Panc1 (cell line): ENCODE measurements around the gene ZNF586. TPM values are rescaled to one million over a fixed set of nuclear protein-coding genes. Genes with fewer than 3 reads are reported as not detected.
A peak's percentile ranks its signal among the peaks of the same experiment; 100 is the strongest.

ENCODE experiments used
- ATAC-seq: fragments of 200-7000 bp; cut with Tn5 transposase; 2 replicates; pipeline ENCODE4 v1.9.1; 2020; ENCODE audit warnings: mild to moderate bottlenecking, moderate library complexity
- BruUV-seq: library from RNA; stranded (reverse); fragments of 400-500 nt; replicated peaks from 2 replicates; lab custom pipeline; 2021; lab: Mats Ljungman, UMichigan
- CTCF ChIA-PET: fragments of 300-600 bp; sonication (Branson Sonifier 250); formaldehyde crosslinking; loops from one replicate; lab custom pipeline; 2022; ENCODE audit warnings: antibody characterized with exemption; lab: Charles Lee
- POLR2A ChIA-PET: fragments of 300-600 bp; sonication (Branson Sonifier 250); formaldehyde crosslinking; loops from one replicate; lab custom pipeline; 2022; ENCODE audit warnings: antibody characterized with exemption; lab: Charles Lee
- DNase-seq: peaks from one replicate; pipeline ENCODE4 v3.0.0-alpha.2; 2010; ENCODE audit warnings: low read depth, low spot score
- H3K27ac ChIP-seq: 2 replicates; pipeline ENCODE4 v1.5.1; 2011; ENCODE audit warnings: mild to moderate bottlenecking, low read length, inconsistent platforms
- H3K27me3 ChIP-seq: fragments of 200-500 bp; sonication (Bioruptor generic); 2 replicates; pipeline ENCODE4 v1.6.0; 2014; ENCODE audit warnings: low read length, inconsistent platforms; ENCODE audit not compliant: control insufficient read depth, insufficient read depth
- H3K36me3 ChIP-seq: fragments of 200-500 bp; sonication (Bioruptor generic); 2 replicates; pipeline ENCODE4 v1.5.1; 2014; ENCODE audit warnings: inconsistent platforms, mild to moderate bottlenecking, low read length, moderate library complexity; ENCODE audit not compliant: control insufficient read depth, insufficient read depth
- H3K4me1 ChIP-seq: 2 replicates; pipeline ENCODE4 v1.5.1; 2011; ENCODE audit warnings: inconsistent platforms, mild to moderate bottlenecking, low read length, moderate library complexity; ENCODE audit not compliant: control insufficient read depth, insufficient read depth
- H3K4me3 ChIP-seq, 2 experiments: 2 replicates each; pipeline ENCODE4 v1.5.1; 2011 to 2012; ENCODE audit warnings: low read depth in 2 of 2, low read length in 2 of 2, mild to moderate bottlenecking in 2 of 2, inconsistent platforms in 1 of 2, moderate library complexity in 1 of 2
- H3K9me3 ChIP-seq: fragments of 200-500 bp; sonication (Bioruptor generic); 2 replicates; pipeline ENCODE4 v1.5.1; 2014; ENCODE audit warnings: low read depth, mild to moderate bottlenecking, inconsistent platforms, low read length, moderate library complexity; ENCODE audit not compliant: control insufficient read depth, insufficient read depth
- CTCF ChIP-seq: fragments of 450-650 bp; IDR thresholded peaks from 2 replicates; pipeline ENCODE4 v1.5.1; 2017; ENCODE audit warnings: mild to moderate bottlenecking
- POLR2AphosphoS5 ChIP-seq: IDR thresholded peaks from 2 replicates; pipeline ENCODE4 v1.6.1; 2012; ENCODE audit warnings: mild to moderate bottlenecking, low read depth, low read length, moderate library complexity
- REST ChIP-seq, 2 experiments: IDR thresholded peaks; 2 replicates each; pipeline ENCODE4 v1.6.1; 2011 to 2012; ENCODE audit warnings: low read depth in 2 of 2, control low read depth in 1 of 2, low read length in 1 of 2, mild to moderate bottlenecking in 1 of 2, moderate library complexity in 1 of 2; ENCODE audit not compliant: insufficient read depth in 1 of 2
- SIN3A ChIP-seq: IDR thresholded peaks from 2 replicates; pipeline ENCODE4 v1.6.1; 2012; ENCODE audit warnings: low read depth, mild to moderate bottlenecking, low read length, moderate library complexity, borderline replicate concordance; ENCODE audit not compliant: insufficient read depth
- TCF7L2 ChIP-seq: IDR thresholded peaks from 2 replicates; pipeline ENCODE4 v1.6.1; 2011; ENCODE audit warnings: mild to moderate bottlenecking, low read depth, low read length, inconsistent platforms
- in situ Hi-C: cut with HindIII; loops from 2 replicates; pipeline ENCODE4 v1.10.0; 2016; ENCODE audit warnings: low sequenced_read_pairs, low pct_unique_long_range_greater_than_20kb
- intact Hi-C: fragments of 100-400 bp; cut with micrococcal nuclease; formaldehyde crosslinking; loops from one replicate; pipeline ENCODE4 v1.10.0; 2022; ENCODE audit not compliant: unreplicated experiment
- total RNA-seq: library from RNA; stranded (reverse); gene quantifications from one replicate; pipeline ENCODE4 v1.2.1, GENCODE V29; 2021; ENCODE audit not compliant: unreplicated experiment

Gene ZNF586
- total RNA-seq, 1 experiment from 2014 or later, result 10.7 TPM

GRCh38 chr19:57746580-57747471, 22.6 kb upstream of the ZNF586 start, which contains the start of gene ZNF776:
Gene ZNF776, plus strand, starts transcription at chr19:57746815. Its CDS starts 244 bp downstream, at chr19:57747059.
- H3K36me3 ChIP-seq, result peaks cover 5% of the 10 kb centered on the region; the same call in 1 of the 2 replicates
- TF ChIP-seq POLR2AphosphoS5 (peak; percentile 93), REST (IDR thresholded peaks at IDR 0.05; ENCODE audit: insufficient read depth in 1 of 2, low read depth in 2 of 2, low read length in 1 of 2) (no peak), CTCF (no peak), SIN3A (no peak), TCF7L2 (no peak)
- peak within 1 kb of the TSS; percentile 72 to 87 for H3K4me3 ChIP-seq
- no peaks in the 10 kb centered on the region for H3K27me3 ChIP-seq
- TSS peak; percentile 73 for BruUV-seq
- ChIA-PET CTCF (no interaction called here), POLR2A (interaction anchor here (0.5 to 0.6 kb wide), 2 partner anchors 58 to 96 kb away, joined by 5 to 11 read pairs; no protein-coding TSS in a partner anchor)
- 0 out of 2 replicates have a peak, but pooled peaks cover 2% of the 10 kb centered on the region for H3K4me1 ChIP-seq
- H3K27ac ChIP-seq, result peak within 1 kb of the TSS; percentile 86
- ATAC-seq (peak; percentile 99), DNase-seq (peak; percentile 88)
- intact Hi-C loops, result no loop called here
- H3K9me3 ChIP-seq, result peaks cover 37% of the 10 kb centered on the region
- in situ Hi-C loops, result no loop called here

- ATAC-seq, result no peak
Measured at GRCh38 chr19:57747472-57747807, 22.0 kb upstream of the ZNF586 start.

More at GRCh38 chr19:57747472-57747807, 22.0 kb upstream of the ZNF586 start:
- ChIA-PET POLR2A (interaction anchor here (0.6 kb wide), 1 partner anchor 57 kb away, joined by 5 read pairs; no protein-coding TSS in a partner anchor), CTCF (no interaction called here)
- H3K27ac ChIP-seq, result peak overlapping the region; percentile 86
- no peak for DNase-seq
- peaks cover 9% of the 10 kb centered on the region for H3K36me3 ChIP-seq
- H3K4me1 ChIP-seq, result 0 out of 2 replicates have a peak, but pooled peaks cover 2% of the 10 kb centered on the region
- H3K27me3 ChIP-seq, result no peaks in the 10 kb centered on the region
- peak overlapping the region; percentile 72 to 87 for H3K4me3 ChIP-seq
- intact Hi-C loops, result no loop called here
- no TSS peak for BruUV-seq
- H3K9me3 ChIP-seq, result peaks cover 43% of the 10 kb centered on the region
- in situ Hi-C loops, result no loop called here
- TF ChIP-seq SIN3A (no peak), POLR2AphosphoS5 (no peak), CTCF (no peak)
